NB4 (cell line): ENCODE results near the gene TRIP10.

Experiments
- TF ChIP-seq, protein P1 (sequence below): IDR thresholded peaks from one replicate; pipeline ENCODE4 v1.5.1; 2012; ENCODE audit warnings: low read depth, low read length
- TF ChIP-seq, protein P2 (sequence below): IDR thresholded peaks from 2 replicates; pipeline ENCODE4 v1.6.1; 2011; ENCODE audit warnings: low read depth, low read length

DNA sequence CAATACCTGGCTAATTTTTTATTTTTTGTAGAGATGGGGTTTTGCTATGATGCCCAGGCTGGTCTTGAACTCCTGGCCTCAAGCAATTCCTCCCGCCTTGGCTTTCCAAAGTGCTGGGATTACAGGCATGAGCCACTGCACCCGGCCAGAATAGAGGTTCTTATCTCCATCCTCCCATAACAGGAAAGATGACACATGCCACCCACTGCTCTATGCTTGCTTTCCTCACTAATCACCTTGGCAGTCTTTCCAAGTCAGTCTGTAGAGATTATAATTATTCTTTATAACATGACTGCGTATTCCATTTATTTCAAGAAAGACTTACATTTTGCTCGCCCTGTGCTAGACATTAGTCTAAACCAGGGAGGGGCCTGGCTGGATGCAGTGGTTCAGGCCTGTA lies 39.7 kb downstream of the TRIP10 start:
- TF ChIP-seq, protein P1, sequence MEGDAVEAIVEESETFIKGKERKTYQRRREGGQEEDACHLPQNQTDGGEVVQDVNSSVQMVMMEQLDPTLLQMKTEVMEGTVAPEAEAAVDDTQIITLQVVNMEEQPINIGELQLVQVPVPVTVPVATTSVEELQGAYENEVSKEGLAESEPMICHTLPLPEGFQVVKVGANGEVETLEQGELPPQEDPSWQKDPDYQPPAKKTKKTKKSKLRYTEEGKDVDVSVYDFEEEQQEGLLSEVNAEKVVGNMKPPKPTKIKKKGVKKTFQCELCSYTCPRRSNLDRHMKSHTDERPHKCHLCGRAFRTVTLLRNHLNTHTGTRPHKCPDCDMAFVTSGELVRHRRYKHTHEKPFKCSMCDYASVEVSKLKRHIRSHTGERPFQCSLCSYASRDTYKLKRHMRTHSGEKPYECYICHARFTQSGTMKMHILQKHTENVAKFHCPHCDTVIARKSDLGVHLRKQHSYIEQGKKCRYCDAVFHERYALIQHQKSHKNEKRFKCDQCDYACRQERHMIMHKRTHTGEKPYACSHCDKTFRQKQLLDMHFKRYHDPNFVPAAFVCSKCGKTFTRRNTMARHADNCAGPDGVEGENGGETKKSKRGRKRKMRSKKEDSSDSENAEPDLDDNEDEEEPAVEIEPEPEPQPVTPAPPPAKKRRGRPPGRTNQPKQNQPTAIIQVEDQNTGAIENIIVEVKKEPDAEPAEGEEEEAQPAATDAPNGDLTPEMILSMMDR: no peak
- TF ChIP-seq, protein P2, sequence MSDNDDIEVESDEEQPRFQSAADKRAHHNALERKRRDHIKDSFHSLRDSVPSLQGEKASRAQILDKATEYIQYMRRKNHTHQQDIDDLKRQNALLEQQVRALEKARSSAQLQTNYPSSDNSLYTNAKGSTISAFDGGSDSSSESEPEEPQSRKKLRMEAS: no peak
